ENCODE results near the gene DIPK1A.

The DIPK1A gene

GRCh38 chr1:92805216-92805615, 156.0 kb downstream of the DIPK1A start:
- no peak for DNase-seq

GRCh38 chr1:92804721-92805201, 156.5 kb downstream of the DIPK1A start:
- DNase-seq, result peak in 37 of 56 donors; percentile 2 to 67 (median 29)

GRCh38 chr1:92803140-92803887, 157.9 kb downstream of the DIPK1A start:
- DNase-seq, result no peak

- DNase-seq, result no peak
Observed at GRCh38 chr1:92797961-92798360, 163.3 kb downstream of the DIPK1A start.

GRCh38 chr1:92797297-92797696, 164.0 kb downstream of the DIPK1A start:
- no peak for DNase-seq

- DNase-seq, result no peak
Observed at GRCh38 chr1:92795166-92795565, 166.1 kb downstream of the DIPK1A start.

- DNase-seq, result no peak
Observed at GRCh38 chr1:92792340-92792782, 168.9 kb downstream of the DIPK1A start.

All from nucleus accumbens (tissue), 56 donors.